NCI-H524 treated with DMSO at 0.1 percent for 48 hours (cell line): ENCODE results near the gene ADGRB3.
"Not testable (repeated sequence)": the region's sequence is repeated elsewhere in the genome, so short reads cannot be mapped to it uniquely, and the experiment has no call there.

ENCODE experiments used
- DNase-seq: peaks from one replicate; lab custom pipeline; 2025; lab: John Stamatoyannopoulos, UW

Gene ADGRB3

GRCh38 chr6:69433116-69433515 is 798.0 kb downstream of the ADGRB3 start:
- DNase-seq = not testable (repeated sequence)

GRCh38 chr6:69438113-69438512 is 803.0 kb downstream of the ADGRB3 start:
- DNase-seq = no peak
